SK-N-MC (cell line): ENCODE data around the gene CPA5.

Experiments used
- EZH2 ChIP-seq: fragments of 200-600 bp; sonication (generic); IDR thresholded peaks from one replicate; pipeline ENCODE4 v1.6.1; 2017; ENCODE audit warnings: antibody characterized with exemption
- FOXP2 ChIP-seq: optimal IDR thresholded peaks from 2 replicates; pipeline ENCODE3; 2011; ENCODE audit warnings: mild to moderate bottlenecking, moderate library complexity; ENCODE audit not compliant: insufficient read depth; ENCODE audit errors: extremely low read length, control extremely low read depth
- POLR2AphosphoS5 ChIP-seq: IDR thresholded peaks from 2 replicates; pipeline ENCODE4 v1.6.1; 2012; ENCODE audit warnings: mild to moderate bottlenecking, low read depth, low read length, borderline replicate concordance

DNA sequence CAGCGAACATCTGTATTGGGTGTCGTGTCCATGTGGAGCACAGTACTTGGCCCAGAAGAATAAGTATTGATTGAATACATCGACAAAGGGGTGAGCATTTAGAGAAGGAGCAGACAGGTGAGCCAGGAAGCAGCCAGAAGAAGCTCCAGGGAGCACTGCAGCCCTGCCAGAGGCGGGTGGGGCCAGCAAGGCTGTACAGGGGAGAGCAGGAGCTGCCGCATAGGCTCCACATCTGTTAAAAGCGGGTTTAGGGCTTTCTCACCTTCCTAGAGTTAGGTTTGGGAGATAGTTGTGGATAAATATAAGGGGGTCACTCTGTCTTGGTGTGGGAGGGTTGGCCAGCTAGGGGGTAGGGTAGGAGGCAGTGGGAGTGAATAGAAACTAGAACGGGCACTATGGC lies 34.4 kb downstream of the CPA5 start:
- TF ChIP-seq EZH2 (no peak), POLR2AphosphoS5 (no peak), FOXP2 (no peak)
